HUES64 (cell line): ENCODE measurements around the gene CAMK1D.
"Not testable (repeated sequence)": the region's sequence is repeated elsewhere in the genome, so short reads cannot be mapped to it uniquely, and the experiment has no call there.

ENCODE experiments used
- H3K27ac ChIP-seq: 2 replicates; pipeline ENCODE4 v1.7.0; 2013; ENCODE audit warnings: low read depth, low read length, inconsistent platforms
- H3K27me3 ChIP-seq: 2 replicates; pipeline ENCODE4 v1.6.1; 2013; ENCODE audit warnings: mild to moderate bottlenecking, low read length; ENCODE audit not compliant: insufficient read depth
- H3K36me3 ChIP-seq: 2 replicates; pipeline ENCODE4 v1.6.1; 2013; ENCODE audit warnings: mild to moderate bottlenecking, low read length; ENCODE audit not compliant: insufficient read depth
- H3K4me1 ChIP-seq: 2 replicates; pipeline ENCODE4 v1.6.1; 2013; ENCODE audit warnings: mild to moderate bottlenecking, low read length, moderate library complexity; ENCODE audit not compliant: insufficient read depth
- H3K4me3 ChIP-seq: 2 replicates; pipeline ENCODE4 v1.5.1; 2013; ENCODE audit warnings: mild to moderate bottlenecking, low read length, moderate library complexity
- H3K9ac ChIP-seq: 2 replicates; pipeline ENCODE4 v1.6.1; 2013; ENCODE audit warnings: mild to moderate bottlenecking, low read depth, low read length
- H3K9me3 ChIP-seq: 2 replicates; pipeline ENCODE4 v1.6.1; 2013; ENCODE audit warnings: low read depth, low read length; ENCODE audit not compliant: insufficient read depth
- WGBS: fragments of 150-250, 120-280 bp; methylation state at CpG from one replicate; pipeline ENCODE4 v1.1.7; 2013; ENCODE audit warnings: missing lambda C conversion rate; 5-methylcytosine and 5-hydroxymethylcytosine counted together

The CAMK1D gene

DNA sequence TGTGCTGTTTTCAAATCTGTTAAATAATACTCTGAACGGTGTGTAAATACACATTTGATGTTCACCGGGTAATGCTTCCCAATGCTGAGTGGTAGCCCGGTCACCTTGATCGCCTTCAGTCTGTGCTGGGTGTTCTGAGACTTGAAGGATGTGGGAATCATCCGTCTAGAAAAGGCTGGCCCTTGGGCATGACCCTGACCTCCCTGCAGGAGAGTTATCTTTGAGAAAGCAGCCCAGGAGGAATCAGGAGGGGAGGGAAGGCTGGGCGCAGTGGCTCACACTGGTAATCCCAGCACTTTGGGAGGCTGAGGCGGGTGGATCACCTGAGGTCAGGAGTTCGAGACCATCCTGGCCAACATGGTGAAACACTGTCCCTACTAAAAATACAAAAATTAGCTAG lies 85.3 kb downstream of the CAMK1D start:
- not testable (repeated sequence) for H3K4me1 ChIP-seq, H3K4me3 ChIP-seq, H3K36me3 ChIP-seq, H3K9me3 ChIP-seq, H3K27ac ChIP-seq, H3K27me3 ChIP-seq, H3K9ac ChIP-seq
- WGBS = 88% methylated on average over 8 of the region's 8 CpGs

DNA sequence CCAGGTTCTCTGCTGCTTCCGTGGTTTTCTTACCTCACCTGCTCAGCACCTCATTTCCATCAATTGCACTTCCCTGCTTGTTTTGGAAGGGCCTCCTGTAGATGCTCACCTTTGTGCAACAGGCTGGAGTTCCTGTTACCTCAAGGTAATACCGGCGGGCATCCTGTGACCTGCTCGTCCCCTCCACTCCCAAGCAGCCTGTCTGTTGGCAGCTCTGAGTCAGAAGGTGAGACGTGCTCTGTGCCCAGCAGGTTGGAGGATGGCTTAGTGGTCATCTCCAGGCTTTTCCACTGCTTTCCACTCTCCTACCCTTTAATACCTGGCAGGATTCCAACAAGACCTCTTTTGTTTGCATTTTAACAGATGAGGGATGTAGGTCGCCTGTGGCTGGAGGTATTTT lies 86.0 kb downstream of the CAMK1D start:
- 87% methylated on average over 6 of the region's 6 CpGs for WGBS
- no peaks in the 10 kb centered on the region for H3K4me1 ChIP-seq
- no peak overlapping the region for H3K9ac ChIP-seq
- no peak overlapping the region for H3K4me3 ChIP-seq
- H3K9me3 ChIP-seq = no peaks in the 10 kb centered on the region
- H3K36me3 ChIP-seq = no peaks in the 10 kb centered on the region
- H3K27ac ChIP-seq = no peak overlapping the region
- no peaks in the 10 kb centered on the region for H3K27me3 ChIP-seq

DNA sequence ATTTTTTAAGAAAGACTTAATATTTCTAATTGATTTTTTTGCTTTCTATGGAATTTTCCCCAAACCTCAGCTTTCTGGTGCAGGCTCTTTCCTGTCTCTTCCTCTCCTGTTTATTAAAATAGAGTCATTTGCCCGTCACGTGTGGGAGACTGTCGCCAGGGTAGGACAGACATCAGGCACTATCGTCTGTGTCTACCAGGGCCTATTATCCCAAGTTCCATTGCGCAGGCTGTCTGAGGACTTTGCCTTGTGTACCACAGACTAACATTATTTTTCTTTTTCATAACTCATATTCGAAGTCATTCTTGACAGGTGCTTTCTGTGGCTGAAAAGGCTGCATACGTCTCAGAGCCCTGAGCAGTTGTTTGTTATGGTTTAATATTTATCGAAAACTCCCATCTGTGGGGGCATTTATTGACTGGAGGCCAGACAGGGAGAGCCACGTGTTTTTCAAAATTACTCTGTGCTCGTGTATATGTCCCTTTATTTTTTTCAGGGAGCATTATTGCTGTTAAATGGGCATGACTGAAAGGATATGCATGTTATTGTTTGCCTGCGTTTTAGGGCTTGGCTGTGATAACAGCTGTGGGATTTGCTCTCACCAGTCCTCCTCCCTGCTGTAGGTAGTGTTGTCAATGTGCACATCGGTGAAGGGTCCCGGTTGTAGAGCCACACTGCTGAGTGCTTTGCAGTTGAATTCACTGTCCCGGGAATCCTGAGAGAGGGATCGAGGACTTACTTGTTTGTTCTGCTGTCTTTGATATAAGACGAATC lies 89.8 kb downstream of the CAMK1D start:
- H3K9ac ChIP-seq = no peak overlapping the region
- no peaks in the 10 kb centered on the region for H3K4me1 ChIP-seq
- 93% methylated on average over 16 of the region's 16 CpGs for WGBS
- no peak overlapping the region for H3K4me3 ChIP-seq
- H3K27me3 ChIP-seq = no peaks in the 10 kb centered on the region
- H3K36me3 ChIP-seq = no peaks in the 10 kb centered on the region
- no peaks in the 10 kb centered on the region for H3K9me3 ChIP-seq
- no peak overlapping the region for H3K27ac ChIP-seq

DNA sequence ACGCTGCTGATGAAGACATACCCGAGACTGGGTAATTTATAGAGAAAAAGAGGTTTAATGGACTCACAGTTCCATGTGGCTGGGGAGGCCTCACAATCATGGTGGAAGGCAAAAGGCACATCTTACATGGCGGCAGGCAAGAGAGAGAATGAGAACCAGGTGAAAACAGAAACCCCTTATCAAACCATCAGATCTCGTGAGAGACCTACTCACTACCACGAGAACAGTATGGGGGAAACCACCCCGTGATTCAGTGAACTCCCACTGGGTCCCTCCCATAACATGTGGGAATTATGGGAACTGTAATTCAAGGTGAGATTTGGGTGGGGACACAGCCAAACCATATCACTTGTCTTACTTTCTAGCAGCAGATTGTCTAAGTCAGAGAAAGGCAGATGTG lies 90.4 kb downstream of the CAMK1D start:
- not testable (repeated sequence) for H3K27me3 ChIP-seq, H3K9me3 ChIP-seq, H3K4me1 ChIP-seq, H3K36me3 ChIP-seq, H3K4me3 ChIP-seq, H3K27ac ChIP-seq, H3K9ac ChIP-seq
- 92% methylated on average over 4 of the region's 6 CpGs for WGBS

DNA sequence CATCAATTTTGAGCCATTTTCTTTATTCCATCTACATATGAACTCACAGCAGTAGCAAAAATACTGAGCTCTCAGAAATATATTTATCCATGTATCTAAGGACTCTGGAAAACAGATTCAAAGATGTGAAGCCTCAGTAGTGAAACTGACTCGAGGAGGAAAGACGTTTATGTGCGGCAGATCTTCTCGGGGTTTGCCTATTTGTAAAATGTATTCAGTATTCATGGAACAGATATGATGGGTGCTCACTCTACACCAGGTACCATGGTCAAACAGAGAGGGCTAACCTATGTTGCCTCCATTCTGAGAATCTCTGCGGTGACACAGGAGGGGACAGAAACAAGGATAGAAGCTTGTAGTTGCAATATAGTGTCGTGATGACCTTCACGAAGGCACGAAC lies 93.7 kb downstream of the CAMK1D start:
- Histone ChIP-seq H3K4me3 (no peak overlapping the region), H3K4me1 (peaks cover 11% of the 10 kb centered on the region; the same call in 1 of the 2 replicates), H3K9me3 (no peaks in the 10 kb centered on the region), H3K9ac (no peak overlapping the region), H3K27ac (no peak overlapping the region), H3K27me3 (no peaks in the 10 kb centered on the region), H3K36me3 (no peaks in the 10 kb centered on the region)
- WGBS = 96% methylated on average over 8 of the region's 8 CpGs

DNA sequence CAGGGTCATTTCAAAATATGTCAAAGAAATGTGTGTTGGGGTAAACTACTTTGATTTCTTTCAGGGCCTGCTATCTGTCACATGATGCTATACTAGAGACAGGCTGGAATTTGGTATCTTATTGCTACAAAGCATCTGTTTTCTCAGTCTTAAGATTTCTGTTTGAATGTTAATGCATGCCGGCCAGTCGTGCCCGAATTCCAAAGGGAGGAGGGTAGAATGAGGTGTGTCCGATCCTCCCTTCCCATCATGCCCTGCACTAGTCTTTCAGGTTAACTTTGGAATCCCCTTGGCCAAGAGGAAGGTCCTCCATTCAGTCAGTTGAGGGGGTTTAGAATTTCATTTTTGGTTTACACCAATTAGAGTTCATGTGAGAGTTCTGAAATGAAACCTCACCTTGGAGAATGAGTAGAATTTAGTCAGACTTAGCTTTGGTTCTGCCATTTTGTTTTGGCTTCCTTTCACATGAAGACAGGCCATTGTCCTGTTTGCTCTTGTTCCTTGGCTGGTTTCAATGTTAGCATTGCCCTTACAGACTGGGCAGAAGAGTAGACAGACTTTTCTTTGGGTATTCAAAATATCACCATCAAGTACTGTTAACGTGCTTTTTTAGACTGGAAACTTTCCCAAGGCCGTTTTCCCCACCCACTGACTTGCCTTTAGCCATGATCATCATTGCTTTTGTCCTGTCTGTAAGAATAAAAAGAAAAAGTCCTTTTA lies 95.8 kb downstream of the CAMK1D start:
- WGBS = 56% methylated on average over 4 of the region's 6 CpGs
- Histone ChIP-seq H3K27ac (no peak overlapping the region), H3K36me3 (no peaks in the 10 kb centered on the region), H3K9ac (no peak overlapping the region), H3K9me3 (no peaks in the 10 kb centered on the region), H3K27me3 (no peaks in the 10 kb centered on the region), H3K4me3 (no peak overlapping the region), H3K4me1 (peaks cover 11% of the 10 kb centered on the region; the same call in 1 of the 2 replicates)

DNA sequence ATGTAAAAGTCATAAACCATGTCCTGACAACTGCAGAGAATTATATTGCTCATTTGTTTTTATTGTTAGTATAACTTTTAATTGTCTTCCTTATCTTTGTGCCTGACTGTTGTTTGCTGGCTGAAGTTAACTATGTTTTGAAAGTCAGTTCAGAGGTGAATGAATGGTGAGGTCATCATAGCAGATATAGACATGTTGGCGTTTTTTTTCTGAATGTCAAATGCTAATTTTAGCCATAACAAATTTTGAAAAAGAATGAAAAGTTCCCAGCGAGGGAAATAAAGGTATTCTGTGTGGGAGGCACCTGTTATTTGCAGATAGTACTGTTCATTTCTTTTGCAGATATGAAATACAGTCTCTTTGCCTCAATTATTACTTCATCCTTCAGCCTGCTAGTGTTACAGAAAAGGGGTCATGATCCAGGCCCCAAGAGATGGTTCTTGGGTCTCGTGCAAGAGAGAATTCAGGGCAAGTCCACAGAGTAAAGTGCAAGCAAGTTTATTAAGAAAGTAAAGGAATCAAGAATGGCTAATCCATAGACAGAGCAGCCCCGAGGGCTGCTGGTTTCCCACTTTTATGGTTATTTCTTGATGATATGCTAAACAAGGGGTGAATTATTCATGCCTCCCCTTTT lies 96.5 kb downstream of the CAMK1D start:
- H3K27me3 ChIP-seq = no peaks in the 10 kb centered on the region
- 92% methylated on average over 4 of the region's 4 CpGs for WGBS
- peaks cover 11% of the 10 kb centered on the region; the same call in 1 of the 2 replicates for H3K4me1 ChIP-seq
- H3K36me3 ChIP-seq = no peaks in the 10 kb centered on the region
- no peak overlapping the region for H3K9ac ChIP-seq
- H3K27ac ChIP-seq = no peak overlapping the region
- H3K9me3 ChIP-seq = no peaks in the 10 kb centered on the region
- H3K4me3 ChIP-seq = no peak overlapping the region

DNA sequence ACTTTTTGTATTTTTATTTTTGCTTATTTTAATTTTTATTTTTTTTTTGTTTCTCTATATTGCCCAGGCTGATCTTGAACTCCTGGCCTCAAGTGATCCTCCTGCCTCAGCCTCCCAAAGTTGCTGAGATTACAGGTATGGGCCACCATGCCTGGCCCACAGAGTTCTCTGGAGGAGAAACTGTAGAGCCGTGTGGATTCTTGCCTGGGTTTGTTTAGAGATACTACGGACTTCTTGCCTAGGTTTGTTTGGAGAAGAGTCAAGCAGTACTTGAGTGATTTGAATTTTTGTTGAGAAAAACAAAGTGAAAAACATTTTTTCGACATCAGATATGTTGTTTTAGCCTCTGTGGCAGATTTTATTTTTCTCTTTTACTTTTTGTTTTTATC lies 99.0 kb downstream of the CAMK1D start:
- Histone ChIP-seq H3K4me3 (no peak overlapping the region), H3K27ac (no peak overlapping the region), H3K4me1 (peaks cover 11% of the 10 kb centered on the region; the same call in 1 of the 2 replicates), H3K27me3 (no peaks in the 10 kb centered on the region), H3K9me3 (no peaks in the 10 kb centered on the region), H3K36me3 (no peaks in the 10 kb centered on the region), H3K9ac (no peak overlapping the region)
- WGBS = 97% methylated on average over 3 of the region's 3 CpGs

DNA sequence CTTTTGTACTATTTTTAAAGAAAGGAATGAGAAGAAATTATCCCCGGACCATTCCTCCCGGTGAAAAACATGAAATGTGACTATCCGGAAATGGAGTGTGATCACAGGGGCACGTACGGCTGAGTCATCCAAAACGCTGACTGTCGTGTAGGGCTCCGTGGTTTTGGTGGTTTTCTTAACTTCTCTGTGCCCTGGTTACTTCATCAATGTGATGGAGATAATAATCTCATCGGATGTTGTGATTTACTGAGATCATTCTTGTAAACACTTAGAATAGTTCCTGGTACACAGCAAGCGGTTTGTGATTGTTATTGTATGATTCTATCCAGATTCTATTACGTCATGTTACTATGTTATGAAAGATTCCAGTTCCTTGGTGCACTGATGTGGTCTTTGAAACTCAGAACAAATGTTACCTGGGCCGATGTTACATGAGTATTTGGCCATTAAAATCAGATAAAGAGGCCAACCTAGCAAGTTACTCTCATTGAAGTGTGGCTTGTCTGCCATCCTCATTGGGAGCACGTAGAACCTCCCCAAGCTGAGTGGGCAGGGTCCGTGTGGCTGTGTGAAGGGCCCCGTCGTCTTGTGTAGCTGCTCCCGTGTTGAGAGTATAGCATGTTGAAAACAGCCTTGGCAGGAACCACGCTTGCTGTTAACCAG lies 99.5 kb downstream of the CAMK1D start:
- Histone ChIP-seq H3K27me3 (no peaks in the 10 kb centered on the region), H3K36me3 (no peaks in the 10 kb centered on the region), H3K9ac (no peak overlapping the region), H3K4me1 (peaks cover 11% of the 10 kb centered on the region; the same call in 1 of the 2 replicates), H3K27ac (no peak overlapping the region), H3K4me3 (no peak overlapping the region), H3K9me3 (no peaks in the 10 kb centered on the region)
- WGBS = 94% methylated on average over 18 of the region's 18 CpGs

DNA sequence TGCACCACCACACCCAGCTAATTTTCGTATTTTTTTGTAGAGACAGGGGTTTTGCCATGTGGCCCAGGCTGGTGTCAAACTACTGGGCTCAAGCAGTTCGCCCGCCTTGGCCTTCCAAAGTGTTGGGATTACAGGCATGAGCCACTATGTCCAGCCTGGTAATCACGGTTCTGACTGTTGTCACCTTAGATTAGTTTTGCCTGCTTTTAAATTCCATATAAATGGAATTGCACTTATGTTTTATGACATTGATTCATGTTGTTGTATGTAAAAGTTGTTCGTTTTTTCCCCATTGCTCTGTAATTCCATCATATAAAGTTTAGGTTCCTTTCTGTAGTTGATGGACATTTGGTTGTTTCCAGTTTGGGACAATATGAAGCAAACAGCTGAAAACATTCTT lies 106.0 kb downstream of the CAMK1D start:
- Histone ChIP-seq H3K9ac (no peak overlapping the region), H3K4me1 (no peaks in the 10 kb centered on the region), H3K27me3 (no peaks in the 10 kb centered on the region), H3K4me3 (no peak overlapping the region), H3K9me3 (no peaks in the 10 kb centered on the region), H3K36me3 (no peaks in the 10 kb centered on the region), H3K27ac (no peak overlapping the region)
- 93% methylated on average over 5 of the region's 5 CpGs for WGBS

DNA sequence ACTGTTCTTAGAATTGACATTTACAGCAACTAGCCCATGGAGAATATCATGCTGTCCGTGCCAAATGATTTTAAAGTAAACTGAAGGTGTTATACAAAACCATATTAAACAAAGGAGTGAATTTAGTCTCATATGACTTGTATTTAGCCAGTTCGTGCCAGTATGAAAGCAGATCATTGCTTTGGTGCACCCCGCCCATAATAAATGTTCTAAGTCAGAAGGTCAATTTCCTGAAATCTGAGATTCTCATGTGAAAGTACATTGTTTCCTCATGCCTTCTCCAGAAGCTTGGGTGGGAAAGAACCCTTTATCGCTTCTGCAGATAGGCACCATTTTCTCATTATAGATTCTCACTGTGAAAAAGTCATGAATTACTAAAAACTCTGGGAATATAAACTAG lies 106.4 kb downstream of the CAMK1D start:
- Histone ChIP-seq H3K4me3 (no peak overlapping the region), H3K4me1 (no peaks in the 10 kb centered on the region), H3K36me3 (no peaks in the 10 kb centered on the region), H3K27me3 (no peaks in the 10 kb centered on the region), H3K9me3 (no peaks in the 10 kb centered on the region), H3K27ac (no peak overlapping the region), H3K9ac (no peak overlapping the region)
- 80% methylated on average over 3 of the region's 4 CpGs for WGBS
